Limb (tissue), 2 donors: ENCODE measurements around the gene MGRN1.

Source experiments
- DNase-seq, 2 donors: peaks; one replicate each; pipeline ENCODE4 v3.0.0-alpha.2; 2016; ENCODE audit errors: extremely low spot score in 2 of 2

MGRN1 gene

DNA sequence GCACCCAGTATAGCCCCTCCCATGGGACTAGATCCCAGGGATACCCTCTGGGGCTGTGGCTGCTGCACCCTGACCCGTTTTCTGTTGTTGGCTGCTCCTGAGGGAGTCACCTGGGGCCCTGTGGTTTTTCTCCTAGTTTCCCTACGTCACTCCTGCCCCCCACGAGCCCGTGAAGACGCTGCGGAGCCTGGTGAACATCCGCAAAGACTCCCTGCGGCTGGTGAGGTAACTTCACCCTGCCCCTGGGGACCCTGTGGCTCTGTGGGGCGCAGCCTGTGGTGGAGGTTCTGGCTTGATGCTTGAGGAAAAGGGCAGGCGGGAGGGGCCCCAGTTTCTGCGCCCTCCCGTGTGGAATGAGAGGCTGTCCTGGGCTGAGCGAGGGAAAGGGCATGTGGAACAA, 27.2 kb downstream of the MGRN1 start:
- no peak for DNase-seq

DNA sequence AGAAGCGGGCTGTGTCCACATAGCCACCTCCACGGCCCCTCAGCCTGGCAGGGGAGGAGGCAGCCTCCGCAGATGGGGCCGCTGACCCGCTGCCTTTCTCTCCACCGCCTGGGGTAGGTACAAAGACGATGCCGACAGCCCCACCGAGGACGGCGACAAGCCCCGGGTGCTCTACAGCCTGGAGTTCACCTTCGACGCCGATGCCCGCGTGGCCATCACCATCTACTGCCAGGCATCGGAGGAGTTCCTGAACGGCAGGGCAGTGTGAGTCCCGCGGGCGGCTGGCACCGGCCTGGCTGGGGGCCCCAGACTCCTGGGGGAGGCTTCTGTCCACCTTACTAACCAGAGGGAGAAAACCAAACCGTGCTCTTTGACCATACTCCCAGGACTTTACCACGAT, 27.9 kb downstream of the MGRN1 start:
- DNase-seq = no peak

DNA sequence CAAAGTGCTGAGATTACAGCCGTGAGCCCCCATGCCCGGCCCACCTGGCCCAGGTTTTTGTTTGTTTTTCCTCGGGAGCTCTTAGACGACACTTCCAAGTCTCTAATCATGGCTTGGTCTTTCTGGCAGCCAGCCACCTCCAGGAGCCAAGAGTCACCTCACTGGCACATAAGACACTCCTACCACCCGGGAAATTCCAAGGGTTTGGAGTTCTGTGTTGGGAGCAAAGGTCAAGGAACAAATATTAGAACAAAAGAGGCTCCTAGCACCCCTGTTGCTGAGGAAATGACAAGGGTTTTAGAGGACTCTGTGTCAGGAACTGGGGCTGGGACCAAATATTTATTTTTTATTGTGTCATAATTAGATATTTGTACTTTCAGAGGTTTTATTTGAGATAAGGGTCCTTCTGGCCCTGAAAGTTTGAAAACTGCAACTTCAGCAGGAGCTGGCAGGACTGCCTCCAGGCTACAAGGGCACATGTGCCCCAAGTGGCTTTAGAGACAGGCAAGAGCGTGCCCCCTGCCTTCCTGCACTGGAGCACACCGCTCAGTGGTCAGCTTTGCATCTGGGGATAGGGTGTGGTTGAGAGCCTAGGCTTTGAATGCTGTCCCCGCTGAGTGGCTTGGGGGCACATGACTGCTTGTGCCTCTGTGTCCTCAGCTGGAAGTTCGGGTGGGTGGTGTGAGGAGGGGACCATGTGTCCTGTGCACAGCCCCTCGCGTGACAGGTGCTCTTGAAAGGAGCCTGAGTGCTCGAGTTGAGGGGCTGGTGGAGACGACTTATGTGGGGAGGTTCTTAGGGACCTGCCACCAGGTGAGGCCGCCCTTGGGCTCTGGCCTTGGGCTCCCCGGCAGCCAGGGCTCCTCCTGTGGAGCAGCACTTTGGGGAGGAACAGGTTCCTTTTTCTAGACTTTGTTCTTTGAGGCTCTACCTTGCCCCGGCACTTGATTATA, 29.7 kb downstream of the MGRN1 start:
- DNase-seq = no peak

DNA sequence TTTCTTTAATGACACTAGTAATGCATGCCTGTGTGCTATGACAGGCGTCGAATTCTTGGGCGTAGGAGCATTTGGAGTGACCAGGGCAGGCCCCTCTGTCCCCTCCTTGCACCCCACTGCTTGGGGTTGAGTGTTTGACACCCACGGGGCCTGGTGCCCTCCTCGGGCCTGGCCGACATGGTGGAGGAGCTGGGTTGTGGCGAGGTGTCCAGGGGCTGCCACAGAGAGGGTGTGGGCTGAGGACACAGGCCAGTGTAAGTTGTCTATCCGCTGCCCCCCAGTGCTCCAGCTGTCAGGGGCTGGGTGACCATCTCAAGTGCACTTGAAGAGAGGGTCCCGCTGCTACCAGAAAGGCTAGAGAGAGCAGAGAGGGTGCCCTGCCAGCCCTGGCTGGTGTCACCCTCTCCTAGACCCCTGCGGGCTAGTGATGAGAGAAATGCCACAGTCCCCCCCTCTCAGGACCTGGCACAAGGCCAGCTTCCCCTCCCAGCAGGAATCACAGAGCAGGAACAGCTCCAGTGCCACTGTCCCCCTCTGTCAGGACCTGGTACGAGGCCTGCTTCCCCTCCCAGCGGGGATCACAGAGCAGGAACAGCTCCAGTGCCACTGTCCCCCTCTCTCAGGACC, 30.5 kb downstream of the MGRN1 start:
- DNase-seq = no peak

DNA sequence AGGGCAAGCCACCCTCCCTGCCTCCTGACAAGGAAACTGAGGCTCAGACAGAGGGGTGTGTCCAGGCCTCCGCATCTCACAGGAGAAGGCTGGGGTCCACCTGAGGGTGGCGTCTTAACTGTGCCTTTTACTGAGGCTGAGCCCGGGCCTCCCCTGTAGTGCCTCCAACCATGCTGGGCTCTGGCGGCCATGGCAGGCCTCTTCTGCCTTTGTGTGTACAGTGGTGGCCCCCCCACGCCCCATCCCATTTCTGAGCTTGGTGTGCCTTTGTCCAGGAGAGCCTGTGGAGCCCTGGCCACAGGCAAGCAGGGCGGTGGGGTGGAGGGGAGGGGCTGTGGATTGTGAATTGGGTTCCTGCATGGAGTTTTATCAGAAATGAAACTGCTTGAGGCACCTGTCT, 31.2 kb downstream of the MGRN1 start:
- DNase-seq = no peak

DNA sequence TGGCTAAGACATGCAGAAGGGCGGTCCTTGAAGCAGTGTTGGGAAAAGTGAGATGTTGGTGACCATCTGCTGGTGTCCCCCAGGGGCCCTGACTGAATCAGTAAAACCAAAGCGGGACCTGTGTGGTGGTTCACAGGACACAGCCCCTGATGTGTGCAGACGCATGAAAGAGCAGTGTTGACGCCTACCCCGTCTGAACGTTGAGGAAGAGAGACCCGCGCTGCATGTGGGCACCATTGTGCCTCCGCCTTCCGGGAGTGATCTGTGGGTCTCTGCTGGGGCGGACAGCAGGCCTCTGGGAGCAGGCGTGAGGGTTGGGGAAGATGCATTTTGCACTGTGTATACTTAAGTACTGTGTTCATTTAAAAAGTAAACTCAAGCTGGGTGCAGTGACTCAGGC, 31.6 kb downstream of the MGRN1 start:
- DNase-seq = no peak

DNA sequence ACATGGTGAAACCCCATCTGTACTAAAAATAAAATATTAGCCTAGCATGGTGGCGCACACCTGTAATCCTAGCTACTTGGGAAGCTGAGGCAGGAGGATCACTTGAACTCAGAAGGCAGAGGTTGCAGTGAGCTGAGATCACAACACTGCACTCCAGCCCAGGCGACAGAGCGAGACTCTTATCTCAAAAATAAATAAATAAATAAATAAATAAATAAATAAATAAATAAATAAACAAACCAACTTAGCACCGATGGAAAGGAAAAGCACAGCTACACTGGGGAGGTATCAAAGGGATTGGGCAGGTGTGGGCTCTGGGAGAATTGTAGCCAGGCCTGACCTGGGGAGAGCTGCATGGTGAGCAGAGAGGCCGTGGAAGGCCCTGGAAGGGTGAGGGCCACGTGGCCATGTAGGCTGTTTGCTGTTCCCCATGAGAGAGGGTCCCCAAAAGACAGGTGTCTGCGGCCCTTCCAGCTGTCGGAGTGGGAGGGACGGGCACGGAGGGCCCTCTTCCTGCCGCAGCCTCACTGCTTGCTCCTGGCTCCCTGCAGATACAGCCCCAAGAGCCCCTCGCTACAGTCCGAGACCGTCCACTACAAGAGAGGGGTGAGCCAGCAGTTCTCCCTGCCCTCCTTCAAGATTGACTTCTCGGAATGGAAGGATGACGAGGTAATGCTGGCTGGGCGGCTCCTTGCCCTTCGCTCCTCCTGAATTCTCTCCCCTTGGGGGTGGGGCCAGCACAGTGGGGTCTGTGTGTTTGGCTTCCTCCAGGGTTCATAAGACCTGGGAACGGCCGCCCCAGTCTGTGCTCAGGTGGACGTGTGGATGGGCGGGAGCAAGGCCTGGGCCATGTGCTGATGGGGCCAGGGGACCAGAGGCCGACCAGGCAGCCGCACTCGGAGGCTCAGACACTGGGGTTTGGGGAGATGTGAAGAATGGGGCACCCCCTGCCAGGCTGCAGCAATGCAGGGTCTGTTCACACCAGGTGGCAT, 32.4 kb downstream of the MGRN1 start:
- DNase-seq = no peak

DNA sequence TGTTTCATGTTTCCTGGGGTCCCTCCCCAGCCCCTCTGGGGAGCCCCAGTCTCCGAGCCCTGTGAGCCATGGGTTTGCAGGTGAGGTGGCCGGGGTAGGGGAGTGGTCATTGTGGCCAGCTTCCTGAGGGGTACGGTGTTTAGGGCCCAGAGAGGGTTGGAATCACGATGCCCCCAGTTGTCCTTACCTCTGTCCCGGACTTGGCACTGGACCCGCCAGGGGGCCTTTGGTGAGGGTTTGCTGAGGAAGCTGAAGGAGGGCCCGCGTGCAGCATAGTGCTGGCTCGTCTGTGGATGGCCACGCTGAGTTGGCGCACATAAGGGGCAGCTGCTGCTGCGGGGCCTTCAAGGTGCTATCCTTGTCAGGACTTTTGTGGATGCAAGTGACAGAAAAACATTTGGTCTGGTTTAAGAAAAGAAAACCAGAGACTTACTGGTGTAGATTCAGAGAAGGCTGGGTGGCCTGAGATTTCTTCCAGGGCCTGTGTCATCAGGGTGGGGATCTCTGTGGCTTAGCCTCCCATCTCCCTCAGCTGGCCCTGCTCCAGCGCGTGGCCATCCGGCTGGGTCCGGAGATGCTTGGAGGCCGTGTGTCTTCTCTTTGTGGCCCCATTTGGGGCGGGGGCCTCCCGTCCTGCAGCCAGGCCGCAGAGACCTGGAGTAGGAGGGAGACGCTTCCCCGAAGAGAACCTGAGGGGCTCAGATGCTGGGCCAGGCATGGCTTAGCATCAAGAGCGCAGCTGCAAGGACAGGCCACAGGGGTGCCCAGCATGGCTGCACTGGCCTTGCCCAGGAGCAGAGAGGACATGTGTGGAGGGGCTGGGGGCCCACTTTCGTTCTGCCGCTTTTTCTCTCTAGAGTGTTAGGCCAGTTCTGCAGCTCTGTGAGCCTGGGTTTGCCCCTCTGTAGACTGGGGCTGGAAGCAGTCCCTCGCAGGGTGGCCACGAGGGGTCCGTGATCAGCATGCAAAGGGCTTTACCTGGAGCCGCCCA, 35.0 kb downstream of the MGRN1 start:
- DNase-seq = no peak

DNA sequence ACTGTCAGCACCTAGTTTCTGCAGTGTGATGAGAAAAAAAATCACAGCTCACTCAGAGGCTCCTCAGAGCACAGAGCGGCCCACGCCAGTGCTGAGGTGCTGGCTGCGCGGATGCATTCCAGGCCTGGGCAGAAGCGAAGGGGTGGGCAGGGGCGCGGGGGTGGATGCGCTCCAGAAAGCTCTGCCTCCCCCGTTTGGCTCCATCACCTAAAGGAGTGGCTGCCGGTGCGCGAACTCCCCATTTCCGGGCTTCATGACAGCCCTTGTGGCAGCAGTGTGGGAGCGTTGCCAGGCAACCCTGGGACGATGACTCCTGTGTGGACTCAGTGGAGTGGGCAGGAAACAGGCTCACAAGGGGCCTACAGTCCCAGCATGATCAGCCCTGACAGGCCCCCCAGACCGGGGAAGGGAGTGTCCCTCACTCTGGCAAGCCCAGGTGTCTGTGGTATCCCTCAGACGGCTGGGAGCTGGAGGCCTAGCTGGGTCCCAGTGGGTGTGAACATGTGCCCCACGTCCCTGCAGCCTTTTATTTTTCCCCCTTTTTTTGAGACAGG, 35.9 kb downstream of the MGRN1 start:
- peak; percentile 56 to 76 for DNase-seq

DNA sequence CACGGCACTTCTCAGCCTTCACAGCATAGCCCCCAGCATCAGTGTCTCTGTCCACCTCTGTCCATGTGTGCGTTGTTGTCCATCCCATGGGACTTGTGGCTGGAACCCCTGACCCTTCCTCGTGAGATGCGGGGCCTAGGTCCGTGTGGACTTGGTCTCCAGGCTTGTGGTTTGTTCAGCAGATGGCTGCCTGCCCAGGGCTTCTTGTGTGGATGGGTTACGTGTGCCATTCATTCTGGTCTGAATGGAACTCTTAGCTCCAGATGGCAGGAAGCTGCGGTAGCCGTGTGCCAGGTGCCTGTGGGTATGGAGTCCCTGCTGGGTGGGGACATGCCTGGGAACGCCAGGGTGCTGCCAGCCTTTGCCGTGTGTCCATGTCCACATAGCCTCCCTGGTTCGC, 37.0 kb downstream of the MGRN1 start:
- no peak for DNase-seq

DNA sequence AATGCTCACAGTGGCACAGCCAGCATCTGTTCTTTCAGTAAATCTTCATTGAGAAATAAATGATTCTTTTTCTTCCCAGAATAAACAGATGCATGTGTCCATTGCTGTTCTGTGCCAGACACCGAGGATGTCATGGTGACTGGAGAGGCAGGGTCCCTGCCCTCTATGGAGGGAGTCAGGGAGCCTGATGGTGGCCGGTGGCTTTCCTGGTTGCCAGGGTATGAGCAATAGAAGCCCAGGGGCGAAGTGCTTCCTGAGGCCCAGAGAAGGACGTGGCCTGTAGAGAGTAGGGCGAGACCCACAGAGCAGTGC, 38.8 kb downstream of the MGRN1 start:
- DNase-seq = no peak

DNA sequence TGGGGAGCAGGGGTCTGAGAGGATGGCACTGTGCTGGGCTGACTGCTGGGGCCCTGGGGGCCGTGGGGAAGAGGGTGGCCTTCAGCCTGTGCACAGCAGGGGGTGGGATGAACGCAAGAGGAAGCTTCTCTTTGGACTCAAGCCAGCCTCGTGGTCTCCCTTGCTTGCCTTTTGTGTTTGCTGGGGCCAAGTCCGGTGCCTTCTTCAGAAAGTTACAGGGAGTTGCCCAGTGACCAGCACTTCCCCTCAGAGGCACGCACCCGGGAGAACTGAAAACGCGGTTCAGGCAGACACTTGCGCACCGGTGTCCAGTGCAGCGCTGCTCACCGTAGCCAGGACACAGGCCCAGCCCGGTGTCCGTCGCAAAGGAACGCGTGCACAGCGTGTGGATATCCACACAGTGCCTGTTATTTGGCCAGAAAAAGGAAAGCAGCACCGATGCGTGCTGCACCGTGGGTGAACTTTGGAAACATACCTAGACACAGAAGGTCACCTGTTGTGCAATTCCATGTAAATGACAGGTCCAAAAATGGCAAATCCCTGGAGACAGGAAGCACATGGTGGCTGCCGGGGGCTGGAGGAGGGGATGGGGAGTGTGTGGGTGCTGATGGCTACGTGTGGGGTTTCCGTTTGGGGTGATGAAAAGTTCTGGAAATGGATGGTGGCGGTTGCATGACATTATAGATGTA, 39.3 kb downstream of the MGRN1 start:
- DNase-seq = no peak

DNA sequence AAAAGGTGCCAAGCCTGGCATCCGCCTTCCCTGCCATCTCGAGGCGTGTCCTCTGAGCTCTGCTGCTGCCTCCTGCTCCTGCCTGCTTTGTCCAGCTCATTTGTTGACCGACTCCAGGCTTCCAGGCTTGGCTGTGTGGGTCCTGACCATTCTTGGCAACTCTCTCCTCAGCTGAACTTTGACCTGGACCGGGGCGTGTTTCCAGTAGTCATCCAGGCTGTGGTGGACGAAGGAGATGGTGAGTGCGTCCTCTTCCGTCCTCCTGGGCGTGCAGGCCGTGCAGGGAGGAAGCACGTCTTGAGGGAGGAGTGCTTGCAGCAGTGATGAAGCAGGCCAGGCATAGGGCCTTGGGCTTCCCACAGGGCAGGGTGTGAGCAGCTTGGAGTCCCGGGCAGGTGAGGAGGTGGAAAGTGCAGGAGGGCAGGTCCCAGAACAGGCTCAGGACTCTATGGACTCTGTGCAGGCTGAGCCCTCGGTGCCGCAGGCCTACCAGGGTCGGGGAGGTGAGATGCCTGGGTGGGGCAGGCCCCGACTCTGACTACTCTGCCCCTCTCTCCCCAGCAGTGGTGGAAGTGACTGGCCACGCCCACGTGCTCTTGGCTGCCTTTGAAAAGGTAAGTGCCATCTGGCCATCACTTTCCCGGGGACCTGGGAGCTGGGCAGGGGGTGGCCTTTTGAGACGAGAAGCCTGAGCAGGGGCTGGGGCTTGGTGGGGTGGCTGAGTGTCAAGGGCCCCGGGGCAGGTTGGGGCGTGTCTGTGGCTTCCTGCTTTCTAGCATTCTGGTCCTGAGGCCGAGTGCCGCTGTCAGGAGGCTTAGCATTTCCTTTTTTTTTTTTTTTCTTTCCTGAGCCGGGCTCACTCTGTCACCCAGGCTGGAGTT, 40.2 kb downstream of the MGRN1 start:
- no peak for DNase-seq

DNA sequence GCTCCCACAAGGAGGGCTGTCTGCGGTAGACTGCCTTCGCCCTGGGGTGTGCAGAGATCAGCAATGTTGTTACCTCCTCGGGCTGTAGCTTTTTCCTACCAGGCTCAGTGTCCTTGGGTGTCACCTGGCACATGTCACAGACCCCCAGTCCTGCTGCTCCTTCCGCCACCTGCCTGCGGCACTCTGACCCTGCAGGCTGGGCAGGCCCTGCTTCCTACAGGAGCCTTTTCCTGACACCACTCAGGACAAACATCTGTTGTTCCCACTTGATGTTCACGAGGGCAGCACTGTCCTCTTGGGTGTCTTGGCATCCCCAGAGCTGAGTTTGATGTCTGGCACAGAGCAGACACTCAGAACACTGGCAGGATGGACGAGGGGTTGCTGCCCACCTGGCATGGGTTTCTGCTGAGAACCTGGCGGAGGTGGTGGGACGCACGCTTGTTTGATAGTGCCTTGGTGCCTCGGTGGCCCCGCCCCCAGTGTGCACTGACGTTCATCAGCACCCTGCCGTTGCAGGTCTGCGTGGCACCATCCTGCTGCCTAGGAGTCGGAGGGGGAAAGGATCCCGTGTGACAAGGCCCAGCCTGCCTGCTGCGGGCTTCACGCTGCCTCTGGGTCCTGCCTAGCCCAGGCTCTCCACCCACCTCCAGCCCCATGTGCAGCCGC, 42.0 kb downstream of the MGRN1 start:
- DNase-seq = no peak

DNA sequence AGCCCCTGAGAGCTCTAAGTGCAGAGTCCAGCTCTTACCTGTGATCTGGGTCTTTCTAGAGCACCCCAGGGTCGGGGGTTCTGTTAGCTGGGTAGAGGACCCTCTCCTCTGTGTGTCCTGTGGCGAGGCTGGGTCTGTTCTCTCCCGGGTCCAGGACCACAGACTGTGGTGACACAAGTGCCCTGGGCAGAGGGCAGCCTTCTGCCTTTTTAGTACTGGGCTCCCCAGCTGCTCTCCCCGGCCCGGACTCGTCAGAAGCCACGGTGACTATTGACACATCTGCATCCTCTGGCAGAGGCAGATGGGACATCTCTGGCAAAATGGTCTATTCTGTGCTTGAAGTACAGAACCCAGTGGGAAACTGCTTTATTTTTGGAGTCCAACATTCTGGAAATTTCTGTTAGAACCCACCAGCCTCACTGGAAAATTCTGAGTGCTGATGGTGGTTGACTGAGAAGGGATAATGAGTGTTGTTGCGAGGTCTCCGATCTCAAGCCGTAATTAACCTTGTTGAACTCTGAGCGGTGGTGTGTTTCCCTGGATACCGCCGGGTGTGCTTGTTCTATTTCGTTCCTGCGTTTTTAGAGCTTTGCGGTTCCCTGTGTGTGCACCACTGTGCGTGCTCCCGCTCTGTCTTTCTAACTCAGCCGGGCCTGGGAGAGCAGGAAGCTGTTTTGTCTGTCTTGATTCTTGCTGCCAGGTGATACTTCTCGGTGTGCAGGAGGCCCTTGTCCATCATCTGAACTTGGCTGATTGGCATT, 42.8 kb downstream of the MGRN1 start:
- DNase-seq = no peak

DNA sequence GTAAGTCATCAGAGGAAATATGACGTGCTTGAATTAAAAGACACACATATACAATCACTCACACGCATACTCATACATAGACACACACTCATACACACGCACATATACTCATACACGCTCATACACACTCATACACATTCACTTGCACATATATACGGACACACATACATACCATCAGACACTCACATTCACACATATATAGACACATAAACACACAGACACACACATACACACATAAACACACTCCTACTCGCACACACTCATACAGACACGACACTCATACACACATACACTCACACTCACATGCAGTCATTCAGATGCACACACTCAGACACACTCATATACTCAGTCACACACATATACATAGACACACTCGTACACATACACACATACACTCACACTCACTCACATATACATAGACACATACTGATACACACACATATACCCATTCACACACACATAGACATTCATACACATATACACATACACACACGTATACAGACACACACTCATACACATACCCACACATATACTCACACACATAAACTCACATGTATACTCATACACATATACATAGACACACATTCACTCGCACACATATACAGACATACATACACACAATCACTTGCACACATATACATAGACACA, 43.8 kb downstream of the MGRN1 start:
- no peak for DNase-seq
